A673 (cell line): ENCODE results near the gene LRFN4.

Experiments used
- CTCF ChIP-seq: fragments of 300-800, 200-600 bp; sonication (generic); conservative IDR thresholded peaks from 2 replicates; pipeline ENCODE4 v1.5.1; 2017; ENCODE audit warnings: low read depth, mild to moderate bottlenecking, antibody characterized with exemption, low read length, moderate library complexity, mixed read lengths
- EZH2 ChIP-seq: fragments of 200-600 bp; sonication (generic); IDR thresholded peaks from 2 replicates; pipeline ENCODE4 v1.6.1; 2017; ENCODE audit warnings: borderline replicate concordance, low read depth, mild to moderate bottlenecking, mixed read lengths, antibody characterized with exemption, low read length; ENCODE audit not compliant: poor library complexity, severe bottlenecking

GRCh38 chr11:66889960-66890359 lies 33.1 kb downstream of the LRFN4 start:
- no peak for TF ChIP-seq CTCF
- TF ChIP-seq EZH2 = no peak
